ENCODE data around the gene HPD.

The HPD gene

GRCh38 chr12:121810833-121811433 lies 47.7 kb downstream of the HPD start:
- no peak for DNase-seq (ENCODE audit: low spot score)

DNA sequence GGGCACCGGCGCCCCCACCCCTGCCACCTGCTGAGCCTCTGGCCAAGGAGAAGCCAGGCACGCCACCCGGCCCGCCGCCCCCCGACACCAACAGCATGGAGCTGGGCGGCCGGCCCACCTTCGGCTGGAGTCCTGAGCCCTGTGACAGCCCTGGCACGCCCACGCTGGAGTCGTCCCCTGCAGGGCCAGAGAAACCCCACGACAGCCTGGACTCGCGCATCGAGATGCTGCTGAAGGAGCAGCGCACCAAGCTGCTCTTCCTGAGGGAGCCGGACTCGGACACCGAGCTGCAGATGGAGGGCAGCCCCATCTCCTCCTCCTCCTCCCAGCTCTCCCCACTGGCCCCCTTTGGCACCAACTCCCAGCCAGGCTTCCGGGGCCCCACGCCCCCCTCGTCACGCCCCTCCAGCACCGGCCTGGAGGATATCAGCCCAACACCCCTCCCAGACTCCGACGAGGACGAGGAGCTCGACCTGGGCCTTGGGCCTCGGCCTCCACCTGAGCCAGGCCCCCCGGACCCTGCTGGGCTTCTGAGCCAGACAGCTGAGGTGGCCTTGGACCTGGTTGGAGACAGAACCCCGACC lies 48.3 kb downstream of the HPD start:
- DNase-seq (ENCODE audit: low spot score) = no peak

GRCh38 chr12:121809712-121810116 lies 48.9 kb downstream of the HPD start:
- DNase-seq (ENCODE audit: low spot score) = no peak

- DNase-seq (ENCODE audit: low spot score) = no peak
Observed at GRCh38 chr12:121808623-121809022, 50.0 kb downstream of the HPD start.

DNA sequence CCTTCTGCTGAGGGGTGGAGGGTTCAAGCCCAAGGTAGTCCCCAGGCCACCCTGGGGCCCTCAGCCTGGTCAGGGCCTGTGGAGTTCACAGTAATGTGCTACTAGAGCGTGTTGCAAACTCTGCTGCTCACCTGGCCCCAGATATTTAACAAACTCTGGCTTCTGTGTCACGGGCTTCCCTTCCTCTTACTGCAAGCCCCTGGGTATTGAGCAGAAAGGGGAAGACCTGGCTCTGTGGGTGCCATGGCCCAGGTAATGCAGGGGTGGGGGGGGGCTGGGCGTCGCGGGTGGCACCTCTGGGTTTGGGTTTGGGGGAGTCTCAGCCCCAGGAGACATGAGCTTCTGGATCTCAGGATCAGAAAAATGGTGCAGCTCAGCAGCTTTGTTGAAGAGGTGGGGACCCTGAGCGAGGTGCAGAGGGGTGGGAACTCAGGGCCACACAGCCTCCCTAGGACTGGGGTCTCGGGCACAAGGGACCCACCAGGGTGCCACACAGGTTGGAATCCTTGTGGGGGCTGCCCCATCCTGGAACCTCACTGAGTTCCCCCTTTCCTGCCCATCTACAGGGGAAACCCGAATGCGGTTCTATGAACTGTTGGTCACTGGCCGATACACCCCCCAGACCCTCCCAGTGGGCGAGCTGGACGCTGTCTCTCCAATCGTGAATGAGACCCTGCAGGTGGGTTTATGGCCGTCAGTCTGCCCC lies 50.9 kb downstream of the HPD start:
- no peak for DNase-seq (ENCODE audit: low spot score)

- DNase-seq (ENCODE audit: low spot score) = no peak
Observed at GRCh38 chr12:121806546-121807423, 51.9 kb downstream of the HPD start.

- DNase-seq (ENCODE audit: low spot score) = no peak
Observed at GRCh38 chr12:121806009-121806545, 52.6 kb downstream of the HPD start.

GRCh38 chr12:121805171-121806008 lies 53.3 kb downstream of the HPD start:
- DNase-seq (ENCODE audit: low spot score) = peak; percentile 29

DNA sequence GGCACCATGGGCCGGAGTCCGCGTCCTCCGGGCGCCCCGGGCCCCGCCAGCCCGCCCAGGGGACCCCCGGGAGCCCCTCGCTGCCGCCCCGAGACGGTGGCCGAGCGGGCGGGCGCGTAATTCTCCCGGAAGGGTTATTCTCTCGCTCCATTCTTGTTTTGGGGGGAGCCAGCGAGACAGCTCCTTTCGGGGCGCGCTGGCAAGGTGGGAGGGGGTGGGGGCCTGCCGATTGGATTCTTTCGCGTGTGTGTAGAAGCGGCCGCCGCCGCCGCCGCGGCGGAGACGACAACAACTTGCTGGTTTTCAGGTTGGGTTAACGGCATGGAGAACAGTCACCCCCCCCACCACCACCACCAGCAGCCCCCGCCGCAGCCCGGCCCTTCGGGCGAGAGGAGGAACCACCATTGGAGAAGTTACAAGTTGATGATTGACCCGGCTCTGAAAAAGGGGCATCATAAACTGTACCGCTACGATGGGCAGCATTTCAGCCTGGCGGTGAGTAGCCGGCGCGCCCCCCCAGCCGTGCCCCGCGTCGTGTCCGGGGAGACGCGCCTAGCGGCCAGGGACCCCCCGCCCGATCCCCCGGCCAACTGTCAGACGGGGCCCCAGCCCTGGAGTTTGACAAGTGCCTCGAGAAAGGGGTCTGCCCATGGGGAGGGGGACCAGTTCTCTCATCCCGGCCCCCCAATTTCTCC lies 54.1 kb downstream of the HPD start:
- DNase-seq (ENCODE audit: low spot score) = peak; percentile 50

GRCh38 chr12:121803861-121804416 lies 54.7 kb downstream of the HPD start, which contains the start of gene SETD1B:
Gene SETD1B, plus strand, starts transcription at chr12:121804009. Its CDS starts 729 bp downstream, at chr12:121804738.
- peak; percentile 71 for DNase-seq (ENCODE audit: low spot score)

- peak; percentile 96 for DNase-seq (ENCODE audit: low spot score)
Observed at GRCh38 chr12:121802843-121803698, 55.6 kb downstream of the HPD start.

DNA sequence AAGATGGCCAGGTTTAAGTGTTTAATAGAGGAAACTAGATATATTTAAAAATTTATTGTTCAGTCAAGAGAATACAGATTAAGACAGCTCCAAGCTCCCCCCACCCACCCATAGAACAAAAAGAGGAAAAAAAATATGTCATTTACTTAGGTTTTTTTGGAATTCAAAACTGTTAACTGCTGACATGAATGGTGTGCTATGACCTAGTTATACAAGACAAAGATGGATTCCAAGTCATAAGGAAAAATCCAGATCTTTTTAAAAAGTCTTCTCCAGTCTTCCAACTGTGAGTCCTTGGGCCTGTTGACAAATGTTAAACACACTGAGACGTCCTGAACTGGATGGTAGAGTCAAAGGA lies 56.2 kb downstream of the HPD start:
- DNase-seq (ENCODE audit: low spot score) = no peak

DNA sequence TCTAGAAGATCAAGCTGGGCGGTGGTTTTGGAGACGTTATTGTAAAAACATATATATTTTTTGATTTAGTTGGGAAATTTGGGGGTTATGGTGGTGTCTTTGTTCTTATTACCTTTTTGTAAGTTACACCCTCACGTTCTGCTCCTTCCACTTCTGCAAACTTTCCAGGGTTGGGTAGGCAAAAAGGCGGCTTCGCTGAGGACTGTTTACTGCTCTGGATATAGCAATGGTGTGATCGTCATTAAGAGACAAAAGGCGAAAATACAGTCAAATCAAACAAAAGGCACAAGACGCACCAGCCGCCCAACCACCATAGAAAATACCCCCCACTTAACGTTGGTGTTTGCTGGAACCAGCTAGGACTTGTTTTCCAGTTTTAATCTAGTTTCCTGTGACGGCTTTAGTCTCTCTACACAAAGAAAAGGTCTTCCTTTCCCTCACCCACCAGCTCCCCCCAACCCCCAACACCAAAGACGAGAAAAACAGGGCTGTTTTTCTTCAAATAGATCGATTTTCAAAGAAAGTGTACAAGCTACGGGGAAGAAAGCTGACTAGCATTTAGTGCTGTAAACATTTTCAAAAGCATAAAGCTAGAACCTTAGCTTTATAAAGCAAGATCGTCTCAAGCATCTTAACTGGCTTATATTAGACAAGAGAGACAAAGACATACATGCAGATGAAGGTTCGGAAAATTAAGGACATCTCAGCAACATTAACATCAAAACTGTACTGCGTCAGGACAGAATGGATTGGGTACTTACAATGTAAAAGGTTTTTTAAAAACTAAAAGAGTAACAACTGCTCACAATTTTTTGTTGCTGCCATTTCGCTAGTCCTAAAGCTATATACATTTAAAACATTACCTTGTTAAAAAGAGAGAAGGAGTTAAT lies 56.8 kb downstream of the HPD start:
- peak; percentile 22 for DNase-seq (ENCODE audit: low spot score)

DNA sequence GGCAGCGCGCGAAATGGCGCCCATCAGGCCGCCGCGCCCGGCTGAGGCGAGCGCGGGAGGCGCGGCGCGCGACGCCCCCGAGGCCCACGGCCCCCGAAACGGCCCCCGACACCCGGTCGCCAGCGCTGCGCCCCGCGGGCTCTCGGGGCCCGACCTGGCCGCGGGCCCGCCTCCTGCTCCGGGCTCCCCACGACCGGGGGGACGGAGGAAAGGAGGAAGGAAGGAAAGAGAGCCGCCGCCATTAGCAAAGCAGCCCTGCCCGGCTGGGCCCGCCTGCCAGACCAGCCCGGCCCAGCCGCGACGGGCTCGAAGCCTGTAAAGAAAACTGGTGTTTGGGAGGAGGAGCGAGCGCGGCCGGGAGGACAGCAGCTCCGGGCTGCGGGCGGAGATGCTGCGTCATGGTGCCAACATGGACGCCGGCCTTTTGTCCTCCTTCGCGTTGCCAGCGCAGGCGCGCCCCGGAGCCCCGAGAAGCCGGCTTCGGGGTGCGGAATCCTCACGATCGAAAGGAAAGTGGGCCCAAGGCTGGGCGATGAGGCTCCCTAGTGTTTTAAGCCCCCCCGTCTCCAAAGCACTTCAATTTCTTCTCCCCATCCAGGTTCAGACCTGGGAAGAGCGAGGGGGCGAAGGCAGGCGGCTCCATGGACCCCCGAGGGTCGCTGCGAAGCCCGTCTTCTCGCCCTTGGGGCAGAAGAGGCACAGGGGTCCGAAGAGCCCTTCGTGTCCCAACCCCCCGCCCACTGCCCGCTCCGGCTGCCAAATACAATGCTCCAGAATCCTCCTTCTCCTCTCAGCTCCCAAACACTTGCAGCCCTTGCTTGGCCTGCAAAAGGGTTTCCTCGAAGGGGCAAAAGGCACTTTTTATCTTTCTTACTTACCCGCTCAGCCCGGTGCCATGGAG lies 57.7 kb downstream of the HPD start:
- DNase-seq (ENCODE audit: low spot score) = peak; percentile 66

GRCh38 chr12:121799842-121800693 lies 58.6 kb downstream of the HPD start:
- peak; percentile 90 for DNase-seq (ENCODE audit: low spot score)

GRCh38 chr12:121799156-121799841 lies 59.4 kb downstream of the HPD start:
- DNase-seq (ENCODE audit: low spot score) = peak; percentile 90
